MM.1S (cell line): Measurements from ENCODE around the gene FGF16.

Experiments
- CTCF ChIP-seq: fragments of 300-600 bp; sonication (generic); IDR thresholded peaks from 2 replicates; pipeline ENCODE4 v1.5.1; 2016; ENCODE audit warnings: antibody characterized with exemption, low read length, mixed read lengths
- EZH2phosphoT487 ChIP-seq: fragments of 300-600 bp; sonication (generic); IDR thresholded peaks from 2 replicates; pipeline ENCODE4 v1.6.1; 2018; ENCODE audit warnings: antibody characterized with exemption, low read length

DNA sequence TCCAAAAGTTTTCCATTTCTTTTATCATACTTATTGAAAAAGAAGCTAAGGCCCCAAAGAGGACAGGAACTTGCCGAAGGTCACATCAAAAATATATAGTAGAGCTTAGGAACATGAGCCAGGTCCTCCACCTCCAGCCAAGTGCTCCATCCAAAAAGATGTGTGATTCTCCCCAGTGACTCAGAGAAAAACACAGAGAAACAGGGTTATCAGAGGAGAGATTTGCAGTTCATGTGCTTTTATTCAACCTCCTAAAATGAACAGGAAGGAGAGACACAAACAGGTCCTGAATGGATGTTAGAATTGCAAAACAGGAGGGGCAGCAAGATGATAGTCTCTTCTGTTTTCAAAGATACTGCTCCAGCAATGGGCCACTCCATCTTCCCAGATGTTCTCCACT is 19.6 kb upstream of the FGF16 start:
- no peak for TF ChIP-seq CTCF
- no peak for TF ChIP-seq EZH2phosphoT487
